SU-DHL-6 (cell line): ENCODE data around the gene CFAP44.

Experiments
- EZH2phosphoT487 ChIP-seq: fragments of 200-600 bp; sonication (generic), shearing (Covaris generic); conservative IDR thresholded peaks from 2 replicates; pipeline ENCODE4 v1.6.1; 2018; ENCODE audit warnings: mild to moderate bottlenecking, antibody characterized with exemption, low read length, moderate library complexity, mixed read lengths
- TF ChIP-seq, protein P1 (sequence below): fragments of 200-600 bp; sonication (generic); IDR thresholded peaks from one replicate; pipeline ENCODE4 v1.5.1; 2017; ENCODE audit warnings: antibody characterized with exemption, mild to moderate bottlenecking, low read length, moderate library complexity; ENCODE audit not compliant: insufficient read depth, poor library complexity, severe bottlenecking

- TF ChIP-seq, protein P1, sequence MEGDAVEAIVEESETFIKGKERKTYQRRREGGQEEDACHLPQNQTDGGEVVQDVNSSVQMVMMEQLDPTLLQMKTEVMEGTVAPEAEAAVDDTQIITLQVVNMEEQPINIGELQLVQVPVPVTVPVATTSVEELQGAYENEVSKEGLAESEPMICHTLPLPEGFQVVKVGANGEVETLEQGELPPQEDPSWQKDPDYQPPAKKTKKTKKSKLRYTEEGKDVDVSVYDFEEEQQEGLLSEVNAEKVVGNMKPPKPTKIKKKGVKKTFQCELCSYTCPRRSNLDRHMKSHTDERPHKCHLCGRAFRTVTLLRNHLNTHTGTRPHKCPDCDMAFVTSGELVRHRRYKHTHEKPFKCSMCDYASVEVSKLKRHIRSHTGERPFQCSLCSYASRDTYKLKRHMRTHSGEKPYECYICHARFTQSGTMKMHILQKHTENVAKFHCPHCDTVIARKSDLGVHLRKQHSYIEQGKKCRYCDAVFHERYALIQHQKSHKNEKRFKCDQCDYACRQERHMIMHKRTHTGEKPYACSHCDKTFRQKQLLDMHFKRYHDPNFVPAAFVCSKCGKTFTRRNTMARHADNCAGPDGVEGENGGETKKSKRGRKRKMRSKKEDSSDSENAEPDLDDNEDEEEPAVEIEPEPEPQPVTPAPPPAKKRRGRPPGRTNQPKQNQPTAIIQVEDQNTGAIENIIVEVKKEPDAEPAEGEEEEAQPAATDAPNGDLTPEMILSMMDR, result no peak
- no peak for TF ChIP-seq EZH2phosphoT487
Observed at GRCh38 chr3:113438224-113438623, 3.1 kb downstream of the CFAP44 start.
